Neuronal stem cell (in vitro differentiated cells): ENCODE measurements around the gene RASGRF2.

Source experiments
- DNase-seq: peaks from one replicate; pipeline ENCODE4 v3.0.0-alpha.2; 2013; ENCODE audit warnings: low spot score
- H2AFZ ChIP-seq: one replicate; pipeline ENCODE4 v1.6.1; 2013; ENCODE audit warnings: mild to moderate bottlenecking, low read length, inconsistent platforms
- H2AK5ac ChIP-seq: 2 replicates; pipeline ENCODE4 v1.6.1; 2013; ENCODE audit warnings: low read depth, mild to moderate bottlenecking, inconsistent platforms, low read length, moderate library complexity, mixed read lengths
- H2BK120ac ChIP-seq: 2 replicates; pipeline ENCODE4 v1.6.1; 2013; ENCODE audit warnings: low read depth, mild to moderate bottlenecking, inconsistent platforms, low read length, moderate library complexity, mixed read lengths
- H2BK12ac ChIP-seq: one replicate; pipeline ENCODE4 v1.6.1; 2013; ENCODE audit warnings: low read length, inconsistent platforms
- H2BK15ac ChIP-seq: 2 replicates; pipeline ENCODE4 v1.6.1; 2013; ENCODE audit warnings: mild to moderate bottlenecking, low read length, inconsistent platforms, mixed read lengths
- H2BK5ac ChIP-seq: one replicate; pipeline ENCODE4 v1.6.1; 2013; ENCODE audit warnings: inconsistent platforms, mild to moderate bottlenecking, low read length, moderate library complexity
- H3K14ac ChIP-seq: one replicate; pipeline ENCODE4 v1.6.1; 2013; ENCODE audit warnings: low read length, inconsistent platforms
- H3K18ac ChIP-seq: 2 replicates; pipeline ENCODE4 v1.6.1; 2013; ENCODE audit warnings: low read length, inconsistent platforms
- H3K23ac ChIP-seq: 2 replicates; pipeline ENCODE4 v1.6.1; 2013; ENCODE audit warnings: low read depth, mild to moderate bottlenecking, mixed read lengths, low read length, inconsistent platforms; ENCODE audit not compliant: poor library complexity
- H3K27ac ChIP-seq: replicated peaks from 3 replicates; pipeline ENCODE4 v1.5.1; 2013; ENCODE audit warnings: low read length, inconsistent platforms
- H3K27me3 ChIP-seq, 3 experiments: 2 replicates each; pipeline ENCODE4 v1.6.1; 2013; ENCODE audit warnings: low read length in 3 of 3, mild to moderate bottlenecking in 2 of 3, inconsistent platforms in 1 of 3, low read depth in 1 of 3, mixed read lengths in 1 of 3, moderate library complexity in 1 of 3; ENCODE audit not compliant: control insufficient read depth in 3 of 3, insufficient read depth in 3 of 3
- H3K36me3 ChIP-seq, 2 donors: replicated peaks in 1 of 2; 2 replicates each; pipeline ENCODE4 v1.6.1; 2013; ENCODE audit warnings: low read length in 2 of 2; ENCODE audit not compliant: control insufficient read depth in 2 of 2, insufficient read depth in 2 of 2
- H3K4ac ChIP-seq: 2 replicates; pipeline ENCODE4 v1.6.1; 2013; ENCODE audit warnings: inconsistent platforms, mild to moderate bottlenecking, low read length, moderate library complexity
- H3K4me1 ChIP-seq, 2 donors: 1 replicate in 1 of 2; 2 replicates in 1 of 2; pipeline ENCODE4 v1.6.1; 2013; ENCODE audit warnings: low read length in 2 of 2, low read depth in 1 of 2; ENCODE audit not compliant: control insufficient read depth in 2 of 2, insufficient read depth in 1 of 2
- H3K4me2 ChIP-seq: one replicate; pipeline ENCODE4 v1.6.1; 2013; ENCODE audit warnings: mild to moderate bottlenecking, low read length, inconsistent platforms; ENCODE audit not compliant: insufficient read depth, poor library complexity, severe bottlenecking
- H3K4me3 ChIP-seq, 2 donors: 2 replicates each; pipeline ENCODE4 v1.5.1; 2013; ENCODE audit warnings: low read length in 2 of 2, mild to moderate bottlenecking in 2 of 2, inconsistent platforms in 1 of 2, moderate library complexity in 1 of 2
- H3K79me1 ChIP-seq: one replicate; pipeline ENCODE4 v1.6.1; 2013; ENCODE audit warnings: low read depth, mild to moderate bottlenecking, inconsistent platforms, low read length, moderate library complexity
- H3K9ac ChIP-seq: one replicate; pipeline ENCODE4 v1.6.1; 2013; ENCODE audit warnings: mild to moderate bottlenecking, low read depth, low read length, inconsistent platforms; ENCODE audit not compliant: poor library complexity
- H3K9me3 ChIP-seq, 2 donors: replicated peaks in 1 of 2; 2 replicates each; pipeline versions ENCODE3 to v1.6.1; 2013; ENCODE audit warnings: low read length in 2 of 2, mild to moderate bottlenecking in 2 of 2, inconsistent platforms in 1 of 2, low read depth in 1 of 2, mixed read lengths in 1 of 2, moderate library complexity in 1 of 2; ENCODE audit not compliant: control insufficient read depth in 2 of 2, insufficient read depth in 1 of 2
- H4K8ac ChIP-seq: one replicate; pipeline ENCODE4 v1.6.1; 2013; ENCODE audit warnings: low read depth, mild to moderate bottlenecking, inconsistent platforms, low read length, moderate library complexity
- H4K91ac ChIP-seq: one replicate; pipeline ENCODE4 v1.6.1; 2013; ENCODE audit warnings: low read length, low read depth, mild to moderate bottlenecking, inconsistent platforms; ENCODE audit not compliant: poor library complexity
- WGBS, 2 donors: extraction: QIAGEN DNeasy Blood & Tissue Kit; methylation state at CpG; one replicate each; pipeline ENCODE4 v1.1.7; 2013; ENCODE audit warnings: missing lambda C conversion rate in 2 of 2, mixed read lengths in 1 of 2; ENCODE audit not compliant: insufficient read length in 2 of 2, insufficient replicate concordance in 1 of 2; ENCODE audit errors: extremely low coverage in 2 of 2; 5-methylcytosine and 5-hydroxymethylcytosine counted together

RASGRF2 gene

DNA sequence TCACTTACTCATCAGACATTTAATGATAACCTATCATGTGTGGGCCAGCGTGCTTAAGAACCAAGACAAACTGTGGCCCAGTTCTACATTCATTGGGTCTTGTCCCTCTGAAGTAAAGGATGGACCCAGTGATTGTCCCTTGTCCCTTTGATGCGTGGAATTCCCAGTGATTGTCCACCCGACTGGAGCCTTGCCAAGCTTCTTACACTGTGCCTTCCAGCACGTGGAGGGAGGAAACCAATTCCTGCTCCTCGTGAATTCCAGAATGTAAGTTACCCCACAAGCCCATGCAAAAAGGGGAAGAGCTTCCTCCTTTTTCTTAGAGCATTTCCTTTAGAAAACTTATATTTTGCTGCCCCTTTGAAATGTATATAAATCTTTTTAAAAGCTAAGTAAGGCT is 280.8 kb downstream of the RASGRF2 start:
- no peak overlapping the region for H2BK15ac ChIP-seq
- peaks cover 3% of the 10 kb centered on the region for H3K79me1 ChIP-seq
- DNase-seq = no peak
- no peaks in the 10 kb centered on the region for H3K27me3 ChIP-seq
- H3K4ac ChIP-seq = no peak overlapping the region
- WGBS, 2 donors = no CpG with 5 or more reads among the region's 5 CpGs
- H2AK5ac ChIP-seq = no peak overlapping the region
- no peak overlapping the region for H2BK120ac ChIP-seq
- H3K4me2 ChIP-seq = no peak overlapping the region
- H2BK12ac ChIP-seq = no peak overlapping the region
- H4K8ac ChIP-seq = no peak overlapping the region
- H3K9me3 ChIP-seq = no peaks in the 10 kb centered on the region
- H4K91ac ChIP-seq = no peak overlapping the region
- H3K18ac ChIP-seq = no peak overlapping the region
- no peak overlapping the region for H2AFZ ChIP-seq
- peaks cover 4 to 11% of the 10 kb centered on the region in 2 donors for H3K36me3 ChIP-seq
- H3K27ac ChIP-seq = no peak overlapping the region
- no peak overlapping the region for H3K4me3 ChIP-seq
- H3K23ac ChIP-seq = no peak overlapping the region
- H2BK5ac ChIP-seq = no peak overlapping the region
- H3K14ac ChIP-seq = no peak overlapping the region
- H3K9ac ChIP-seq = no peak overlapping the region
- peaks cover 0 to 6% of the 10 kb centered on the region in 2 donors for H3K4me1 ChIP-seq

DNA sequence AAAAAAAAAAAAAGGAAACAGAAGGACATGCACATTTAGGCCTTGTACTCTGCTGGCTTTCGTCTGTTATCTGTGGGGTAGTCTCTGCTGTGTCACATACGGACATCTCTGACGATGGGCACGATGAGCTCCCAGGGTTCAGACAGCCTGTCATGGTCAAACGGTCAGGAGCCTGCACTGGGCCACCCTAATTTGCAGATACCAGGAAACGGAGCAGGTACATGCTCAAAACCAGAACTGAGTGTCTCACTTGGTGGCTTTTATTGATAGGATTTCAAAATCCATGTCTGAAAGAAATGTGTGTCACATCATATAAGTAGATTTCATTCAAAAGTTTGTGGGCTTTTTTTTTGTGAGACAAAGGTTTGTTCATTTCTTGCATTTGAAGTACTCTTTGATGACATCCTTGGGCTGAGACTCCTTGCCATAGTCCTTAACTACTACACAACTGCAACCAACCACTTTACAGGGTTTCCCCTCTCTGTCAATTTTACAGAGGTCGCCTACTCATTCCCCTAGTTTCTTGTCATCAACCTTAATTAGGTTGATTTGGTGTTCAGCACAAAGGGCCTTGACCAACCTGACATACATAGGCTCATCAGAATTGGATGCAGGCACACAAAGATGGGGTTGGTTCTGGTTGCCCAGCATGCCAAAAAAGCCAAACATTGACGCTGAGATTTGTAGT is 281.9 kb downstream of the RASGRF2 start:
- Histone ChIP-seq H3K27ac (no peak overlapping the region), H2AFZ (no peak overlapping the region), H2BK120ac (no peak overlapping the region), H3K9me3 (no peaks in the 10 kb centered on the region), H3K23ac (no peak overlapping the region), H3K79me1 (peaks cover 4% of the 10 kb centered on the region), H2AK5ac (no peak overlapping the region), H3K4me2 (no peak overlapping the region), H3K4me1 (peaks cover 0 to 15% of the 10 kb centered on the region in 2 donors), H2BK15ac (no peak overlapping the region), H3K4ac (no peak overlapping the region), H3K27me3 (no peaks in the 10 kb centered on the region), H3K9ac (no peak overlapping the region), H4K8ac (no peak overlapping the region), H3K18ac (no peak overlapping the region), H2BK5ac (no peak overlapping the region), H3K14ac (no peak overlapping the region), H2BK12ac (no peak overlapping the region), H3K4me3 (no peak overlapping the region), H4K91ac (no peak overlapping the region), H3K36me3 (peaks cover 4 to 6% of the 10 kb centered on the region in 2 donors)
- WGBS, 2 donors = no CpG with 5 or more reads among the region's 8 CpGs
- no peak for DNase-seq

DNA sequence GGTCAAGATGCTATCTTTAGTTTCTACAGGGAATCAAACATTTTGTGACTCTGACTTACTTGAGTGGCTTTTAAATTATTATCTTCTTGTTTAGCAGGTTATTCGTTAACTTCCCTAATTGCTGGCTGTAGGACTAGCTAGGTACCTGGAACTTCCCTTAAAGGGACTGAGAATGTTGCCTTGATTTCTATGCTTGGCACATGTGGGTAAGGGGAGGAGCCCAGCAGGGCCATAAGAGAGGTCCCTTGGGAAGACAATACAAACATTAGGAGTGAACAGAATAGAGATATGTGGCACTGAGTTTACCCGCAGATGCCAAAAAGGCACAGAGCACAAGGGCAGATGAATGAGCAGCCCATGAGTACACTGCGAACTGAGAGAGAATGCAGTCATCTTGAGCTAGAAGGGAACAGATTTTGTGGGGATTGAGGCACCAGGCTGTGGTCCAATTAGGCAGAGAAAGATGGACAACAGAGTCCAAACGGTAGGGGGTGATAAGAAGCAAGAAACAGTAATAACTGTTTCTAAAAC is 282.8 kb downstream of the RASGRF2 start:
- H3K4me1 ChIP-seq = peaks cover 0 to 21% of the 10 kb centered on the region in 2 donors
- no peak overlapping the region for H2AK5ac ChIP-seq
- WGBS, 2 donors = no CpG with 5 or more reads among the region's 4 CpGs
- peaks cover 4 to 6% of the 10 kb centered on the region in 2 donors for H3K36me3 ChIP-seq
- H3K4me3 ChIP-seq = no peak overlapping the region
- H3K79me1 ChIP-seq = peaks cover 4% of the 10 kb centered on the region
- H4K91ac ChIP-seq = no peak overlapping the region
- H2BK12ac ChIP-seq = no peak overlapping the region
- no peaks in the 10 kb centered on the region for H3K9me3 ChIP-seq
- H3K4ac ChIP-seq = no peak overlapping the region
- no peak overlapping the region for H3K27ac ChIP-seq
- H3K23ac ChIP-seq = no peak overlapping the region
- H3K9ac ChIP-seq = no peak overlapping the region
- no peak for DNase-seq
- H3K18ac ChIP-seq = no peak overlapping the region
- H3K27me3 ChIP-seq = no peaks in the 10 kb centered on the region
- H3K14ac ChIP-seq = no peak overlapping the region
- H4K8ac ChIP-seq = no peak overlapping the region
- no peak overlapping the region for H3K4me2 ChIP-seq
- no peak overlapping the region for H2AFZ ChIP-seq
- H2BK5ac ChIP-seq = no peak overlapping the region
- no peak overlapping the region for H2BK120ac ChIP-seq
- no peak overlapping the region for H2BK15ac ChIP-seq

DNA sequence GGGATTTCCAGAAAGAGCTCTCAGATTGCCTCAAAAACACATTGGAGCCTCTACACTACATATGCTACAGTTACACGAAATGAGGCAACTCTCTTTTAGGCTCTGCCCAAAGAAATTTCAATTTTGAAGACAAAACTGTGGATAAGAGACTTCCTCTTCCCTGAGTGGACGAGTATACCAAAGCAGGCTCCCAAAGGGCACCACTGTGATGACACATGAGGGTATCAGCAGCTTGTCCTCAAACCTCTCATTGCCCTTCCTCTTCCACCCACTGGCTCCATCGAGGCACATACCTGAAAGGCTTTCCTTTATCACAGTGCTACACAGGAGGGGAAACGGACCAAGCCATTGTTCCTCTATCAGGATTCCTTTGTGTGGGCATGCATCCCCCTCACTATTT is 284.3 kb downstream of the RASGRF2 start:
- Histone ChIP-seq H4K8ac (no peak overlapping the region), H2AFZ (no peak overlapping the region), H2BK5ac (no peak overlapping the region), H3K27ac (no peak overlapping the region), H2BK120ac (no peak overlapping the region), H3K36me3 (peaks cover 4 to 6% of the 10 kb centered on the region in 2 donors), H3K4me2 (no peak overlapping the region), H3K4me3 (no peak overlapping the region), H3K23ac (no peak overlapping the region), H2BK15ac (no peak overlapping the region), H3K79me1 (peaks cover 4% of the 10 kb centered on the region), H3K4me1 (peaks cover 0 to 25% of the 10 kb centered on the region in 2 donors), H3K9me3 (peaks cover 0 to 3% of the 10 kb centered on the region in 2 donors), H3K4ac (no peak overlapping the region), H3K27me3 (no peaks in the 10 kb centered on the region), H3K14ac (no peak overlapping the region), H3K9ac (no peak overlapping the region), H2AK5ac (no peak overlapping the region), H4K91ac (no peak overlapping the region), H3K18ac (no peak overlapping the region), H2BK12ac (no peak overlapping the region)
- DNase-seq = no peak
- WGBS, 2 donors = no CpG with 5 or more reads among the region's 4 CpGs
